NOMO-1 (cell line): ENCODE data around the gene HES6.

ENCODE experiments used
- DNase-seq, 2 experiments: peaks; one replicate each; lab custom pipeline; 2025; ENCODE audit not compliant: unreplicated experiment in 2 of 2; lab: John Stamatoyannopoulos, UW

The HES6 gene, protein sequence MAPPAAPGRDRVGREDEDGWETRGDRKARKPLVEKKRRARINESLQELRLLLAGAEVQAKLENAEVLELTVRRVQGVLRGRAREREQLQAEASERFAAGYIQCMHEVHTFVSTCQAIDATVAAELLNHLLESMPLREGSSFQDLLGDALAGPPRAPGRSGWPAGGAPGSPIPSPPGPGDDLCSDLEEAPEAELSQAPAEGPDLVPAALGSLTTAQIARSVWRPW

DNA sequence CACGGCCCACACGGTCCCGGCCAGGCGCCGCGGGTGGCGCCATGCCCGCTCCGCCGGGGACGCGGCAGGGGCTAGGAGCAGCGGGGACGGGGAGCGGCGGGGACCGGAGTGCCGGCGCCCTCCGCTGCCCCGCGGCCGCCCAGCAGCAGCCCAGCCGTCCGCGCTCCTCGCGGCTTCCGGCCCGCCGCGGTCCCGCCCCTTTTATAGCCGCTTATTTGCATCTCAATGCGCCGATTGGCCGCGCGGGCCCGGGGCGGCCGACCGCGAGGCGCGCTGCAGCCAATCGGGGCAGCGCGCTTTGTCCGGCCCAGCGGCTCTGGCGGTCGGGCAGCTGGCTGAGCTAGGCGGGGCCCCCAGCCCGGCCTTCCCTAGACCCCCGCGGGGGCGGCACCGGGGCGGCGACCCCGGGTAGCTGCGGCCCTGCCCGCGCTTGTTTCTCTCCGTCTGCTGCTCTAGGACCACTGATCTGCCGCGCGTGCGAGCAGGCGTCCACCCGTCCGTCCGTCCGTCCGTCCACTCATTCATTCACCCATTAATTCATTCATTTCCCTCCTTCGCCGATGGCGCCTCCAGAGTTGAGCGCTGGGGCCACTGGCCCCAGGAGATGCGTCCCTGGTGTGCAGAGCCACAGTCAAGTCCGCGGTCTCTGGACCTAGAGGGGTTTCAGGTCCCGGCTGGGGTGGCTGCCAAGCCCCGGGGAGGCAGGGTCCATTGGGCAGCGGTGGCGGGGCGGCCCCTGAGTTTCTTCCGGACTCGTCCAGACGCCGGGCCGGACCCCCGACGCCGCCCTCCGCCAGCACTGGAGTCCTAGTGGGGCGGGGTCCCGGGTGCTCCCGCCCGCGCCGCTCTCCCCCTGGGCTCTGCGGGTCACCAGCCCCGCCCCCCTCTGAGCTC lies at the start of gene HES6:
TSS of gene HES6 (minus strand) at position 176 of the 894 bp plus-strand sequence. CDS start at position 43, 133 bp downstream.
- peak; percentile 86 to 98 for DNase-seq

DNA sequence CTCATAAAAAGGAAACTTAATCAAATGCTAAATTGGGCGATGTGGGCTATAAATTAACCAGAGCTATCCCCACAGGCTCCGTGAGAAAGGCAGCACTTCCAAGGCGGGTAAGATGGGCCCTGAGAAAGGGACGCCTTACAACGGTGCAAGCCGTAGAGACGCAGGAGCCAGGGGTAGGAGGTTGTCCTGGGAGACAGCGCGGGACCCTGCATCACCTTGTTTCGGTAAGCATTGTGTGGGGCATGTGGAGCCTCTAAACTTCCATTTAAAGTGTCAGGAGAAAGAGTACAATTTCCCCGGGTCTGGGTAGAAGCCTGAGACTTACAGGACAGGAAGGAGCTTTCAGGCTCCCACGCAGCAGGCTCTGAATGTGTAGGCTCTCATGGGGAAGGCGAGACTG lies 49.7 kb upstream of the HES6 start:
- no peak for DNase-seq

DNA sequence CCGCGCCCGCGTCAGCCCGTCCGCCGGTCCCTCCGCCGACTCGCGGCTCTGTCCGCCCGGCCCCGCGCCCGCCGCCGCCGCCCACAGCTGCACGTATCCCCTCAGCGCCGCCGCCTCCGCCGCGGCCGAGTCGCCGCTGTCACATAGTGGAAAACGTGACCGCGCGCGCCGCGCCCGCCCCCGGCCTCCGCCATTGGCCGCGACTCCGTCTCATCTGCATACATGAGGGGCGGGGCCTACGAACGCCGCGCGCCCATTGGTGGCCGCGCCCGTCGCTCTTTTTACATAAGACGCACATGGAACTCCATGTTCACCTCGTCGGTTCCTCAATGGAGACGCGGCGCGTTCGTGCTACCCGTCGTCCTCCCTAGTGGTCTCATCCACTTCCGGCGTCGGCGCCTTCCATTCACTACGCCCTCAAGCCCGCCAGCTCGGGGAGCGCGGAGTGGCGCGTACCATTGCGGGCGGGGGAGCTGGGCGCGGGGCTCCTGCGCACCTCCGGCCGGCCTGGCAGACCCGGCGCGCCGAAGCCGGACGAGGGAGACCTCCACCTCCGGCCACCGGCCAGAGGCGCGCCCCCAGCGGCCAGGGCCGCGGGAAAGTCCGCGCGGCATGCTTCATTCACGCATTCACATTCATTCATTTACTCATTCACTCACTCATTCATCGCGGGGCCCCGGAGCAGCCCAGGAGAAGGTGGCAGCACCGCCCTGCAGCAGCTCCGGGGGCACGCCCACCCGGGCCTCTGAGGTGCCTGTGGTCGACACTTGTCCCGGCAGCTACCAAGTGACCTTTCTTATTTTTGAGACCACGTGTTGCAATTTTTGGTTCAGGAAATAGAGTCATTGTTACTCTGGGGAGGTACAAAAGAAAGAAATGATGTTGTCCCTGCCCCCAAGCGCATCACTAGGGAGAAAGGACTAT lies 49.1 kb upstream of the HES6 start:
- DNase-seq: peak; percentile 91 to 95

DNA sequence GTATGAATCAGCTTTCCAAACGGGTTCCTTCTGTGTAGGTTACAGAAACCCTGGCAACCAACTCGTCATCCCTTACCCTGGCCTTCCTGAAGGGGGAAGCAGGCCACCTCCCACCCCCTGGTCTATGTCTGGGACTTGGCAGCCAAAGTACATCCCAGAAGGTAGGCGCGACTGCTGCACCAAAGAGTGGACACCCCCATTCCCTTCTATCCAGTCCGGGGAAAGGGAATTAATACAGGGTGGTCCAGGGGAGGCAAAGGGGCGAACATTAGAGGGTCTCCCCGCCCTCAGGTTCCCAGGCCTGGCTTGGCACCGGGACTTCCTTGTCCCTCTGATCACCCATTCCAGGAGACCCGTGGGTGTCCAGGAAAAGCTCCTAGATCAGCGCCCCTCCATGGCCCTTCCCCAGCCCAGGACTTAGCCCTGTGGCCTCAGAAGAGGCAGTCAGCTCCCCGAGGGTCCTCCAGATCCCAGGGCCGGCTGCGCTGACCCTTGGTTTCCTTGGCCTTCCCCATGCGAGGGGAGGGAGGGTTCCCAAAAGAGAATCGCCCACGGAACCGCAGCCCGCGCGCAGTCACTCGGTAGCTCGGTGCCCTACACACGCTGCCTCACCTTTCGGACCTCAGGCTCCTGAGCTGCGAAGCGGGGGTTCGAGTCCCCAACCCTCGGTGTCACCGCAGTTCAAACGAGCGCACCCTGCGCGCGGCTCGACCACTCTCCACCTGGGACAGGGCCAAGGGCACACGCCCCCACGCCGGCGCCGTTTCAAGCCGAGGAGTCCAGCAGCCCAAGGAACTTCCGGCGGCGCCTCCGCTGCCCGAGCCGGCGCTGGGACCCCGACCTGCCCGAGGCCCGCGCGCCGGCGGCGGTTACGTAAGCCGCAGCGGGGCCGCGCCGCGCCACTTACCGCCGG lies 48.2 kb upstream of the HES6 start, which contains the start of gene PER2:
TSS of gene PER2 (minus strand) at position 874 of the 913 bp plus-strand sequence. CDS start 10,674 bp downstream, outside the sequence.
- peak; percentile 40 to 59 for DNase-seq

DNA sequence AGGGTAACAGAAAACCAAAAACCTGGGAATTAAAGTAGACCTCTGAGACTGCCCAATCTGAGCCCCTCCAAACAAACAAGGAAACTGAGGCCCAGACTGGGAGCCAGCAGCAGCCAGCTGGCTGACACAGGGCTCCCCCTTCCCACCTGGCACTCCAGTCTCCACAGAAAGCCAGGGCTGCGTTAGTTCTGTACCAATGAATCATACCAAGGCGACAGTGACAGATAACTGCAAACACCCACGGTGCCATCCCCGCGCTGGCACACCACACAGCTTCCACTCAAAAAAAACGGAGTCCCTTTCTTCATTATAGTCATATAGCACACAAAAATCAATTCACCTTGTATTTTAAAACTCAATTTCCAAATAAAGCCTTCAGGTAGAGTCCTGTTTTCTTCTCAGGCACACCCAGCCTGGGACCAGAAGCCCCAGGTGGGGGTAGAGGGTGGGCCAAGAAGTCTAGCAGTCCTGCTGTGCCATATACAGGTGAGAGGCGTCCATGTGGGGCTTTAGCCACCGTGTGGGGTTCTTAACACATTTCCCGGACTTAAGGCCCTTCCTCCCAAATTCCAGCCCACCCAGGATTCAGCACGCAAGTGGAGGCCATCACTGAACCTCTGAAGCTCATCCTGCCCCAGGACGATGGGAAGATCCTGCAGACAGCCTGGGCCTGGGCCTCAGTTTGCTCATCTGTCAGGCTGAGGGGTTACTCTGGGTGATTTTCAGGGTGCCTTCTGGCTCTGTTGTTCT lies 47.3 kb upstream of the HES6 start:
- no peak for DNase-seq

DNA sequence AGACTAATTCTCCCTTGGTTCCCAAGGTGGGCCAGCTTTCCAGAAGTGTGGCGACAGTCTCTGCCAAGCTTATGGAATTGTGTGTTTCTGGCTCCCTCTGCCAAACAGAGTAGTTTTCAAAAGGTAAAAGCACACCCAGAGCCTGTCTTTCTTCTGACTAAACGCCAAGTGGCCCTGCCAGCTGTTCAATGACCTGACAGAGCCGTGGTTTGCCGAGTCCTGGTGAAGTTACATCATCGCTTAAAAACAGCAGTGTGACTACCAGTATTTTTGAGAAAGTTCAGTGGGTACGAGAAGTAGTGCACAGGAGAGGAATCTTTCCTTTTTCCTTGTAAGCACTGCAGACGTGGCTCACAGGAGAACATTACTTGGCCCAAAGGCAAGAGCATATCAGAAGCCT lies 46.7 kb upstream of the HES6 start:
- peak in 1 of 2 experiments; percentile 8 for DNase-seq

DNA sequence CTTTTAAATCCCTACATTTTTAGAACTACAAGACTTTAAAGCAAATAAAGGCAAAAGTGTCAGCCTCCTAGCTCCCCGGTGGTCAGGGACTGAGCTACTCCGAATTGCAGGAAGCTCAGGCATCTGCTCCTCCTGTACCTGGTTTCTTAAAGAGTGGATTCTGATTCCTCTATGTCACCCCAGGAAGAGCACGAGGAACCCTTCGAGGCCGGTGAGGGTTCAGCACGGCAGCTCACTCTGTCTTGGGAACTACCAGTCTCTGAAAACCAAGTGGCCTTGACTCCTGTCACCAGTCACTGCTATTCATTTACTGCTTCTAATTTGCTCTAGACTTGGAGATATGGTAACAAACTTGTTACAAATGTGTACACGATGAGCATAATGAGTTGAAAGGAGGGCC lies 46.3 kb upstream of the HES6 start:
- DNase-seq: no peak

DNA sequence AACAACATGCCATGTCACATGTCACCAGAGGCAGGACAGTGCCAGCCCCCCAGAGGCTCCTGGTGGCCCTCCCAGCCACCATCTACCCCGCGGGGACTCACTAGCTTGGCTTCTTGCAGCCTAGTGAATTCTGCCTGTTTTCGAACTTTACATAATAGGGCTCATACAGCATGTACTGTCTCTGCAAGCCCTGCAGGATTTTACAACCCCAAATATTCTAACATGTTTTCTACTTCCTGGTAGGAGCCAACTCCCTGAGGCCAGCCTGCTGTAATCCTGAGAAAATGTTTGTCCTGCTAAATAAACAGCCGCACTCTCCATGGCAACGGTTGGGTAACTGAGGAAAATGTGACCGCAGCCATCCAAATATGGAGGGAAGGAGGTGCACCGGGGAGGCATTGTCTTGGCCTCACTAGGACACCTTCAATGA lies 45.8 kb upstream of the HES6 start:
- no peak for DNase-seq

DNA sequence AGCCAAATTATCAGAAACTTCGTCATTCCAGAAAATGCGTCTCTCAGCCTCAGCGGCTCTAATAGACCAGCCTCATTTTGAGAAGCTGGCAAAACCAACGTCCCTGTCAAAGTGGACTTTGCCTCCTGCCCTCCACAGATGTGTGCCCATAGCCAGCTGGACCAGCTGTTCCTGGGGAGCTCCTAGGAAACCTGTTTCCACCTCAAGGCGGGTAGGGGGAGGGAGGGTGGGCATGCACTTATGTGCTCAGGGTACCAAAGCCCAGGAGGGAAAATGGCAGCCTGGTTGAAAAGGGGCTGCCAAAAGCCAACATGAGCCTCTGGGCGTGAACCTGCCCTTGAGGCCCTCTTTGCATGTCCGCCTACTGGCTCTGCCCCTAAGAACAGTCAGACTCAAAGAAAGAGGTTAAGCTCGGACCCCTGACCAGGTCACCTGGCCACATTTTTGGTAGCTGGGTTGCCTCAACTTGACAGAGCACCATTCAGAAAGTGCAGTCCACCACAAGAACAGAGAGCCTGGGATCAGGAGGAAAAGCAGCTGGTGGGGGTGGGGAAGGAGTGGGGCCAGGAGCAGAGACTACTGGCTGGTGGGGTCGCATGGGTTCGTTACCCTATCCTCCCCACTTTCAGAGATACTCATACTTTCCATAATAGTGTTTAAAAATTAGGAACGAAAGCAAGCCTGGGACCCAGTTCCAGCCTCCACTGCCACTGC lies 45.1 kb upstream of the HES6 start:
- no peak for DNase-seq

DNA sequence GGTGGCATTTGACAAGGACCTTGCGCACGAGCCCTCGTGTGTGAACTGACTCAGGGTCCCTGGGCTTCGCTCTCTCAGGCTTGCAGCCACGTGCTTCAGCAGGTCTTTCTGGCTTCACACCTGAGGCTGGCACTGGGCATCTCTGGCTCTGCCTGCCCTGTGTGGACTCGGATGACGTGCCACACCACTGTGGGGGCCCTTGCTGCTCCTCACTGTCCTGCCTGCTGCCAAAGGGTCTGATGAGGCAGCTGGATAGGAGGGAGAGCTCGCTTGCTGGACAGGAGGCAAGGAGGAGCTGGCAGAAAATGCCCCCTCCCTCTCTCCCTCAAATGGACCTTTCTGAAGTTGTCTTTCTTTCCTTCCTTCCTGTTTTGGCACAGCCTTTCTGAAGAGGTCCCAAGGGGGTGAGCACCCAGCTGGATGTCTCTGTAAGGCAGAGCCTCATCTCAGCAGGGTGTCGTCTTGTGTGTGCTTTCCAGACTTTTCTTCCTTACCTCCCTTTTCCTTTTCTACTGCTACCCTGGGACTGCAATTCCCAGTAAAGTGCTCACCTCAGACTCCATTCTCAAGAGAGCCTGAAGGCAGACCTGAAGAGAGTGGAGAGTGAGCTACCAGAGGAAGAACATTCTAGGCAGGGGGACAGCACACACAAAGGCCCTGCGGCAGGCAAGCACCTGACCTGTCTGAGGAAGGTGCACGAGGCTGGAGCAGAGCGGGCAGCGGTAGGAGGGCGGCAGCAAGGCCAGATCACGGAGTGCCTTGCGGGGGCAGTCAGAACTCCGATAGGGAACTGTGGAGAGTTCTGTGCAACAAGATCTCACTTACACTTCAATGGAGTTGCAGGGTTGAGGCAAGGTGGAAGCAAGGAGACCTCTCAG lies 43.3 kb upstream of the HES6 start:
- no peak for DNase-seq

DNA sequence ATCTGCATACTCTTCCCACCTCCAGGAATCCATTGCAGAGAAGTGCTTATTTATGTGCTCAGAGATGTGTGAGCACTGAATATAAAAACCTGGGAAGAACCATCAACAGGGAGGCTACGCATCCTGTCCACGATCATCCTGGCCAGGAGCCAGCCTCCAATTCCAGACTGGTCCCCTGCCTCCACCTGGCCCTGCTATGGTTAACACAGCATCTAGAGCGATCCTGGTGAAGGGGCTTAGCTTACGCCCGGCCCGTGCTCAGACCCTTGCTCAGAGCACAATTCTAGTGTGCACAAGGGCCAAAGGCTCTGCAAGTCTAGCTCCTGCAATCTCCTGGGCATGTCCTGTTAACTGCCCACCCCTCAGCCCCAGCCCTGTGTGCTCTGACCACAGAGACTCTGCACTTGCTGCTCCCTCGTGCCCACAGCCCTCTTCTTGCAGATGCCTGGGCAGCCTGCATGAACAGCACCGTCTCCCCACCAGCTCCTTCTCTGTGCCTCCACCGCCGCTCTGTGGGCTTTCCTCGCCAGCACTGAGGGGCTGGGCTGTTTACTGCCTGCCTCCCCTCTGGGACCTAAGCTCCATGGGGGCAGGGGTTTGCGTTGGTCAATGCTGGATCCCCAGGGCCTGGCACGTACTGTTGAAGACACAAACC lies 42.1 kb upstream of the HES6 start:
- no peak for DNase-seq

DNA sequence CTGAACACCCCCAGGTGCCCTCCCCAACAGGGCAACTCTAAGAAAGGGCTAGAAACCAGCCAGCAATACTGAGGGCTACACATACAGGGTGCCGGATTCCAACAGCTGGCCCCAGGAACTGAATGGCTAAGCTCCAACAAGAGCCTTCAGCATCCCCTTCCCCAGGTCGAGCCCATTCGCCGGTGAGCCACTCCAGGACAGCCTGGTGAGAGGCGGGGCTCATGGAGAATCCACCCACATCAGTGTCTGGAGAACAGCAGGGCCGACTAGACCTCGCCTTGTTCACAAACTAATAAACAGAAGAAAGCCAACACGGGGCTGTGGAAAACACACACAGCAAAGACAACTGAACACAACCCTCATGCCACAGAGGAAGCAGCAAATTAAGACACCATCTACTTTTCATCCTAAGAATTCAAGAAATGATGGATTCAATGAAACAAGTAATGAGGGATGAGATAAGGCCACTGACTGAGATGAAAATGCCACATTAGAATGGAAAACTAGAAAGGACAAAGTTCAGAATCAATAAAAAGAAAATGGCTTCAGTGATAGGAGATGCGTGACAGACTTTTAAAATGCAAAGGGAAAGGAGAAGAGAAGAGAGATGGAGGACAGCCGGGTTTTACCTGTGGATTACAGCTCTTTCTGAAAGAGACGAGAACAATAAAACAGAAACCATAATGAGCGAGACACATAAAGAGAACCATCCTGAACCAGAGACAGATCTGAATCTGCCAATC lies 40.4 kb upstream of the HES6 start:
- DNase-seq: no peak

DNA sequence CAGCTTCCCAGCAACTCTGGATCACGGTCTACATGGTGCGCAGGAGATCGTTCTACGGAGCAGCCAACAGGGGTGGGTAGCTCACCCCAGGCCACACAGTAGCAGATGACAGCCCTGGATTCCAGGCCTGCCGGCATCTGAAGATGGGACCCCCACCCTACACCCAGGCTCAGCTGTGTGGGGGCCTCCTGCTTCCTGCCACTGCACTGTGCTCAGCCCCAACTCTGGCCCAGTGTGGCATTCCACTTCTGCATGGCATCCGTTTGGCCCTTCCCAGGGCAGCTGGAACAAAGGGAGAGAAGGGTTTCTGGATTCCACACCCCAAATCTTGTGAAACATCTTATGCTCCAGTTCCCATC lies 39.5 kb upstream of the HES6 start:
- DNase-seq: no peak

DNA sequence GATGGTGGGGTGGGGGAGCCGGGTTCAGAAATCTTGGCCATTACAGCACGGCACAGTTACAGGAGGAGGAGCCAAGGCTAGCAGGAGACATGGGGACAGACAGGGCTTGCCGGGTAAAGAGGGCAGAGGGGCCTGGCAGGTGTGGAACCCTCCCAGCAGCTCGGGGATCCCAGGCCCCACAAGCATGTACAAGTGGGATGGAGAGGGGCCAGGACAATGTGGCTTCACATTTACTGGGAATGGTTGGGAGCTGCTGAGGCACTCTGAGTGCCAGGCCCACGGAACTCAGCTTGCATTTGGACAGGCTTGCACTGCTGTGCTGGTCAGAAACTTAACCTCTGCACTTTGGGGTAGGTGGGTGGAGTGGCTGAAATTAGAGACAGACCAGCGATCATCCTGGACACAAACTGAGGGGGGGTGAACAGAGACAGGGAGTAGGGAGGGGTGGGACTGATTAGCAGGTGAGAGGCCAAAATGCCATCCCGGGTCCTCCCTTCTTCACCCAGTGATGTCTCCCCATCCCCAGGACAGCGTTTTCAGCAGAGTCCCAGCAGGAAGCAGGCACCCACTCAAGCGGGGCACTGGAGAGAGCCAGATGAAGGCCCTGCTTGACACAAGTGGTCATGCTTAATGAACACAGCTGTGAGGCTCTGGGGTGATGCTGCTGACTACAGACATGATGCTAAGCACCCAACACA lies 38.9 kb upstream of the HES6 start:
- no peak for DNase-seq

DNA sequence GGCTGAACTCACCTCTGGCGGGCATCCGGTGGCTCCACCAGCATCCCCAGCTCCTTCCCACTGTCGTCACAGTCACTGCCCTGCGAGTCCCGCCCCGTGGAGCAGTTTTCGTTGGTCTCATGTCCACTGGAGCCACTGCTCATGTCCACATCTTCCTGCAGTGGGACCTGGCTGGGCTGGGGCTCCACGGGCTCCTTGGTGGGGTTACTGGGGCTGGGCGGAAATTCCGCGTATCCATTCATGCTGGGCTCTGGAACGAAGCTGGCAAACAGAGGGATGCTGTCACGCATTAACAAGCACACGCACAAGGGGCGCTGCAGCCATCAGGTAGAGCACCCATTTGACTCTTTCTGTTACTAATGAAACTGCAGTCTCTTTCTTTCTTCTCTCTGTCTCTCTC lies 37.9 kb upstream of the HES6 start:
- DNase-seq: no peak
